Skin epidermis (tissue), 12 donors: ENCODE results near the gene SCML2.
"Not testable (repeated sequence)": the region's sequence is repeated elsewhere in the genome, so short reads cannot be mapped to it uniquely, and the experiment has no call there.

ENCODE experiments used
- H3K27ac ChIP-seq, 21 experiments: fragments of 200-600 bp; sonication (generic) in 11 of 21; one replicate each; pipeline ENCODE4 v1.5.0; 2020; ENCODE audit warnings: mild to moderate bottlenecking in 3 of 21, inconsistent platforms in 2 of 21, moderate library complexity in 2 of 21
- H3K4me3 ChIP-seq, 7 experiments: fragments of 200-600 bp; sonication (generic) in 2 of 7; one replicate each; pipeline ENCODE4 v1.5.0; 2020; ENCODE audit warnings: inconsistent platforms in 2 of 7, mild to moderate bottlenecking in 2 of 7, moderate library complexity in 1 of 7

SCML2 gene

DNA sequence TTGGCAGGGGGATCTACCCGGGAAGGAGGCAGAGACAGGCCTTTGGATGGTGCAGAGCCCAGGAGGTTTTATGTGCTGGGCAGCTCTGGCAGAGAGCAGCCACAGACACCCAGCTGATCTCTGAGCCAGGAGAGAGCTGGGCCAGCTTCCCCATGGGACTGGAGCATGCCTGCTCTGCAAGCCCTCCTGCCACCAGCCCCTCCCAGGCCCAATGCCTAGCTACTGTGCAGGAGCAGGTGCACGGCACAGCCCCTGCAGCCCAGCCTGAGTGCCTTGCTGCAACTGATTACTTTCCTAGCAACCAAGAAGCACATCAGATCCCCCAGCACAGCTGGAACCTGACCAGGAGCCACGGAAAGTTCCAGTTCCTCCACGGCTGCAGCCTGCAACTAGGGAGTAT, 76.0 kb downstream of the SCML2 start:
- H3K27ac ChIP-seq = no peak overlapping the region
- no peak overlapping the region for H3K4me3 ChIP-seq

DNA sequence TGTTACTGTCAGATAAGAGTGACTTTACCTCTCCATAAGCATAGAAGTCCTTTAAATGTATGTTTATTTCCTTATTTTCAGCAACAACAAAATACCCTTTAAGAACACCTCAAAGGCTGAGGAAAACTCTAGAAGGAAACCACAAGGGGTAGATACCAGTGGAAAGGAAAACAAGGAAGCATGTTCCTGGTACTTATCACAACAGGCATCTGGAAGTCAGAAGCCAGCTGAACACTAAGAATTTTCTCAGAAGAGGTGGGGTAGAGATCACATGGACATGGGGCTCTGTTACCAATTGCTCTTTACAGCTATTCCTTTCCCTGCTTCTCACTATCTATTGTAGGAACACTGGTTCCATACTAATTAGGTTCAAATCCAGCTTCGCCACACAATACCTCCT, 82.3 kb downstream of the SCML2 start:
- no peak overlapping the region for H3K27ac ChIP-seq
- no peak overlapping the region for H3K4me3 ChIP-seq

DNA sequence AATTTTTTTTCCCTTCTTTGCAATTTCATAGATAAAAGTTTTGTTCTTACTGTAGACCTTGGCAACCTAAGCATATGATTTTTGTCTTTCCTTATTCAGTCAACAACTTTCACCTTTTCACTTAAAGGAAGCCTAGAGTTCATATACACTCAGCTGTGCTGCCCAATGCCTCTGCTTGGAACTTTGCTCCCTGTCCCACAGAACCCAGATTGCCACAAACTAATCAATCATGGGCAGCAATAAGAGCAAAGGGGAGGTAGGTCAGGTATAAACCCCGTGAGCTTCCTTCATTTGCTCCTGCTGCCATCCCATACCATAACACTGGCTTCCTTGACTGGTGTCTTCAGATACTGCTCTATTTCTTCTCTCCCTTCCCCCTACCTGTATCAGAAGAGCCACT, 82.8 kb downstream of the SCML2 start:
- Histone ChIP-seq H3K27ac (no peak overlapping the region), H3K4me3 (no peak overlapping the region)

DNA sequence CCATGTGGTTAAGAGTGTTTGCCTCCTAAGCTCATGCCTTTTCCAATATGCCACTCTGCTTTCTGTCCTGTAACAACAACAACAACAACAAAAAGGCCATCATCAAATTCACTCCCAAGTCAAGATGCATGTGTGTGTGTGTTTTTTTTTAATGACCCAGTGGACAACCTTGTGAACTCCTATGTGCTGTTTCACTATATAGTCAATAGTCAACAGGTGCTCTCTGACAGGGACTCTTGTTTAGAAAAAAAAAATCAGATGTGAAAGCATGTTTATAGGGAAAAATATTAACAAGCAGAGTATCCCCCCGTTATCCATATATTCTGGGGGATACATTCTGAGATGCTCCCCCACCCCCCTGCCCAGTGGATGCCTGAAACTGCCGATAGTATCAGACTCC, 83.2 kb downstream of the SCML2 start:
- Histone ChIP-seq H3K4me3 (no peak overlapping the region), H3K27ac (no peak overlapping the region)

DNA sequence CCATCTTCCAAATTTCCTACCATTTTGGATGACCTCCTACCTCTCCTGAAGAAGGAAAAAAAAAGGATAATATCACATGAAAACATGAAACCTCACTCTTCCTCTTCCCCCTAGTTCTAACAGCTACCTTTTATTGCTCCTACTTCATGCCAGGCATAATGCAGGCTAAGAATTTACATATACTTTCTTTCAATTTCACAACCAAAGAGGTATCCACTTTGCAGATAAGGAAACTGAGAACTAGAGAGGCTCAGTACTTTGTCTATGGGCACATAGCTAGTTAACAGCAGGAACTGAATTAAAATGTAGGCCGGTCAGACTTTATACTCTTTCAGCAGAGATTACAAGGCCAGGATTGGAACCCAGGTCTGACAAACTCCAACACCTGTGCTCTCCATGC, 99.4 kb downstream of the SCML2 start:
- H3K27ac ChIP-seq = no peak overlapping the region

GRCh38 chrX:18252644-18253359, 101.7 kb downstream of the SCML2 start:
- no peak overlapping the region for H3K27ac ChIP-seq
- H3K4me3 ChIP-seq = no peak overlapping the region

More for the DNA sequence above, 99.4 kb downstream of the SCML2 start:
- no peak overlapping the region for H3K4me3 ChIP-seq

DNA sequence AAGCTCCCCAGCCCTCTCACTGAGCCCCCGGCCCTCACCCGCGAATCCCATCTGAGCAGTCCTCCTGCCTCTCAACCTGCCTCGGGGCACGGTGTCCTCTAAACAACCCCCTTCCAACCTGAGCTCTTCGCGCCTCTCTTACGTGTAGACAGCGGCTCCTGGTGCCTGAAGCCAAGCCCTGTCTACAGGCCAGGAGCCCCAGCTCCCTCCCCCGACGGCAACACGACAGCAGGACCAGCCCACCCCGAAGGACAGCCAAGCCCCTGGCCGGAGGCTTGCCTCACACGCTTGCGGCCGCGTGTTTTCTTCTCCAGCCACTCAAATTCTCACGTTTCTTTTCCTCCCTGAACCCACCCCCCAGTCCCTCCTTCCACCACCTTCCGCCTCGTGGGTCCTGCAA, 124.8 kb downstream of the SCML2 start:
- not testable (repeated sequence) for H3K4me3 ChIP-seq, H3K27ac ChIP-seq

DNA sequence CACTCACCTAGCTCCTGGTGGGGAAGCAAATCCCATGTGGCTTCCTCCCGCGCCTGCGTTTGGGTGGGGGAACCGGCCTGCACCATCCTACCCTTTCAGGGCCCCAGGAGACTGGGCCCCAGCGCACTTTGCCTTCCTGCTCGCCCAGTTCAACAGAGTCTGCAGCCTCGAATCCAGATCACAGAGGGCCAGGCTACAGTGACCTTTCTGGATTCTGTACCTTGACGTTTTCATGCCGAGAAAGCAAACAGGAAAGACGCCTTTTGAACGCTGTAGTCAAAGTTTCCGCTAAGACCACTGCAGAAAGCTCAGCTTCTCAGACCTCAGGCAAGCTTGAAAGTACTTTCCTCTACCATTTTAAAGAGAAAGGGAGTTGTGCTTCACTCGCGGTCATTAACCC, 126.4 kb downstream of the SCML2 start:
- H3K27ac ChIP-seq = no peak overlapping the region
- no peak overlapping the region for H3K4me3 ChIP-seq

DNA sequence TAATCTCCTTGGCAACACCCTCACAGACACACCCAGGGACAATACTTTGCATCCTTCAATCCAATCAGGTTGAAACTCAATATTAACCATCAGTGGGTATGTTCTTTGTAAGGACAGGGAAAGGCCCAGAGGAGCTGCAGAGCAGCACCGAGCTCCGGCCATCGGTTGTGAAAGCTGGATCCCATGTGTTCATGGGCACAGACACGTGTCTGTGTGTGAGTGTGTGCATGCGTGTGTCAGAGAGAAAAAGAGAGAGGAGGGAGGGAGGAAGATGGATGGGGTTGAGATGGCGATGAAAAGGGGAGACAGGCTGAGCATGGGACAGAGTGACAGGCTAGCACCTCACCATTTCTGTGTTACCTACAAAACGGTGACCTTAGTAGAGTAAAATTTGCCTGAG, 127.0 kb downstream of the SCML2 start:
- H3K27ac ChIP-seq = no peak overlapping the region

DNA sequence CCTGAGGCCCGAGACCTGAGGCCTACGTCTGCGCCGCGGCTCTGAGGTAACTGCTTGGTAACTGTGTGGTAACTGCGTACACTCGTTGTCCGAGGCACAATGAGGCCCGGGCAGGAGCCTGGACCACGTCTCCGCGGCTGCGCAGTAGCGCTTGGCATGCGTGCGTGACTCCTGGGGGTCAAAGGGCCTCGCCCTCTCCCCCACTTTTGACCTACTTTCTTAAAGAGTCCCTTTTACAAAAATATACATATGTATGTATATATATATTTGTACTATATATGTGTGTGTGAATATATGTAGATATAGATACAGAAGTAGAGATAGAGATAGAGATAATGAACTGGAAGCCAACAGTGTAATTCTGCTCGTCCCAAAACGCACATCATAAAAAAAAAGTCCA, 133.7 kb downstream of the SCML2 start, which contains the start of gene BEND2:
Gene BEND2 (minus strand): TSS at position 101 of the 400 bp plus-strand sequence. CDS start 136 bp downstream, outside the sequence.
- no peak within 1 kb of the TSS for H3K27ac ChIP-seq
- H3K4me3 ChIP-seq = no peak within 1 kb of the TSS

More for the DNA sequence above, 127.0 kb downstream of the SCML2 start:
- H3K4me3 ChIP-seq = no peak overlapping the region

DNA sequence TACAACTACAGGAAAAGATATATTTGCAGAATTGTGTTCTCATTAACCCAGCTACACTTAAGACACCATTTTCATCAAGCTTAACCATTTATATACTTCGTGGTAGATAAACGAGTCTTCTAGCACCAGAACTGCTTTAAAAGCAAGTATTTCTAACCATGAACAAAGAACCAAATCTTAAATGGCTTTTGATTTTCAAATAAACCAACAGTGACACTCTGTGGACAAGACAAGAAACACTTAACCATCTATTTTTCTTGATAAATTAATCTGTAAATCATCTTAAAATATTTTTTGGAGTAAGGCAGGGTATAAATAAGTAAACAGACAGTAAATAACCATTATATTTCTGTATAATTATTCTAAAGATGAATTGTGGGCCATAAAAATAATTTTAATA, 144.0 kb downstream of the SCML2 start:
- Histone ChIP-seq H3K4me3 (no peak overlapping the region), H3K27ac (no peak overlapping the region)

DNA sequence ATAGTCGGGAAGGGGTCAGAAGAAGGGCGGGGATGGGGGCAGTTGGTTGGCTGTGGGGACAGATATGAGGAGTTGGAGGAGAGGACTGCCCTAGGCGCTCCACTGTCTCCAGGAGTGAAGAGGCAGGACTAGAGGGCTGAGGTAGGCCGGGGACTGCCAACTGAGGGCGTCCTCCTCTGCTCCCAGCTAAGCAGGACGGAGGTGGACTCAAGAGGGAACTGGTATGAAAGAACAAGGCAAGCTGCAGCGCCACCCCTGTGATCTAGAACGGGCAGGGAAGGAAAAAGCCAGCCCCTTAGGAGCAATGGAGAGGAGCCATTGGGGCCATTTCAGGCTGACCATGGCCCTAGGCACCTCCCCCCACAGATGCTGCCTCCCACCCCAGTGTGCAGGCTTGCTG, 147.8 kb downstream of the SCML2 start:
- Histone ChIP-seq H3K27ac (no peak overlapping the region), H3K4me3 (no peak overlapping the region)

- H3K27ac ChIP-seq = no peak overlapping the region
- H3K4me3 ChIP-seq = no peak overlapping the region
Measured at GRCh38 chrX:18203631-18204030, 150.9 kb downstream of the SCML2 start.

DNA sequence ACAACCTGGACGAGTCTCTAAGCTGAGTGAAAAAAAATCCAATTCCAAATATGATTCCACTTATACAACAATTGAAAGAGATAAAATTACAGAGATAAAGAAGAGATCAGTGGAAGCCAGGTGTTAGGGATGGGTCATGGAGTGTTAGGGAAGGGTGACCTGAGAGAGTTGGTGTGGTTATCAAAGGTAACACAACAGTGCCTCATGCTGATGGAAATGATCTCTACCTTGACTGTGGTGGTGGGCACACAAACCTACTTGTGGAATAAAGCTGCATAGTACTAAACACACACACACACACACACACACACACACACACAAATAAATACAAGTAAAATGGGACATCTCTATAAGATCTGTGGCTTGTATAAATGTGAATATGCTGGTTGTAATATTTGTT, 159.8 kb downstream of the SCML2 start:
- Histone ChIP-seq H3K4me3 (no peak overlapping the region), H3K27ac (no peak overlapping the region)
